ENCODE data around the gene ATP8B2.
"Not testable (repeated sequence)": the region's sequence is repeated elsewhere in the genome, so short reads cannot be mapped to it uniquely, and the experiment has no call there.

GRCh38 chr1:154373777-154374357 is 48.5 kb downstream of the ATP8B2 start:
- TF ChIP-seq CTCF, POLR2AphosphoS5, EP300, POLR2A (IDR thresholded peaks at IDR 0.05): not testable (repeated sequence)

Data from upper lobe of left lung (tissue), 4 donors.